ENCODE data around the gene ZFYVE21.

Gene ZFYVE21

DNA sequence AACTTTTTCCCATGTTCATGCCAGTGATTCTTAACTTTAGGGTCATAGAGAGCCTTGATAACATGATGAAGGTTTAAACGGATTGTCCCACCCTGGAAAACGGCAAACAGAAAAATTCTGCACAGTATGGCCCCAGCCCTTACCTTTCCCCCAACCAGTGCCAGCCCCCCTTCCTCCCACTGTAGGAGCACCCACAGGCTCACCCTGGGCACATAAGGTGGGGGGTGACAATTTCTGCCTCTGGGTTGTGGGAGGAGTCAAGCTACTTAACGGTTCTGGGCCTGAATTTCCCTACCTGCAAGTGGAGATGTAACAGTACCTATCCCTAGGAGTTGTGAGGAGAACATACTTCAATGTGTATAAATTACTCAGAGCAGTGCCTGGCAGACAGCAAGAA lies 18.4 kb upstream of the ZFYVE21 start:
- no peak for DNase-seq (ENCODE audit: low read depth)
- H3K4me3 ChIP-seq (ENCODE audit: low read length): no peak overlapping the region
- TF ChIP-seq, protein P1, sequence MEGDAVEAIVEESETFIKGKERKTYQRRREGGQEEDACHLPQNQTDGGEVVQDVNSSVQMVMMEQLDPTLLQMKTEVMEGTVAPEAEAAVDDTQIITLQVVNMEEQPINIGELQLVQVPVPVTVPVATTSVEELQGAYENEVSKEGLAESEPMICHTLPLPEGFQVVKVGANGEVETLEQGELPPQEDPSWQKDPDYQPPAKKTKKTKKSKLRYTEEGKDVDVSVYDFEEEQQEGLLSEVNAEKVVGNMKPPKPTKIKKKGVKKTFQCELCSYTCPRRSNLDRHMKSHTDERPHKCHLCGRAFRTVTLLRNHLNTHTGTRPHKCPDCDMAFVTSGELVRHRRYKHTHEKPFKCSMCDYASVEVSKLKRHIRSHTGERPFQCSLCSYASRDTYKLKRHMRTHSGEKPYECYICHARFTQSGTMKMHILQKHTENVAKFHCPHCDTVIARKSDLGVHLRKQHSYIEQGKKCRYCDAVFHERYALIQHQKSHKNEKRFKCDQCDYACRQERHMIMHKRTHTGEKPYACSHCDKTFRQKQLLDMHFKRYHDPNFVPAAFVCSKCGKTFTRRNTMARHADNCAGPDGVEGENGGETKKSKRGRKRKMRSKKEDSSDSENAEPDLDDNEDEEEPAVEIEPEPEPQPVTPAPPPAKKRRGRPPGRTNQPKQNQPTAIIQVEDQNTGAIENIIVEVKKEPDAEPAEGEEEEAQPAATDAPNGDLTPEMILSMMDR (conservative IDR thresholded peaks at IDR 0.05; ENCODE audit: low read depth, low read length): no peak

DNA sequence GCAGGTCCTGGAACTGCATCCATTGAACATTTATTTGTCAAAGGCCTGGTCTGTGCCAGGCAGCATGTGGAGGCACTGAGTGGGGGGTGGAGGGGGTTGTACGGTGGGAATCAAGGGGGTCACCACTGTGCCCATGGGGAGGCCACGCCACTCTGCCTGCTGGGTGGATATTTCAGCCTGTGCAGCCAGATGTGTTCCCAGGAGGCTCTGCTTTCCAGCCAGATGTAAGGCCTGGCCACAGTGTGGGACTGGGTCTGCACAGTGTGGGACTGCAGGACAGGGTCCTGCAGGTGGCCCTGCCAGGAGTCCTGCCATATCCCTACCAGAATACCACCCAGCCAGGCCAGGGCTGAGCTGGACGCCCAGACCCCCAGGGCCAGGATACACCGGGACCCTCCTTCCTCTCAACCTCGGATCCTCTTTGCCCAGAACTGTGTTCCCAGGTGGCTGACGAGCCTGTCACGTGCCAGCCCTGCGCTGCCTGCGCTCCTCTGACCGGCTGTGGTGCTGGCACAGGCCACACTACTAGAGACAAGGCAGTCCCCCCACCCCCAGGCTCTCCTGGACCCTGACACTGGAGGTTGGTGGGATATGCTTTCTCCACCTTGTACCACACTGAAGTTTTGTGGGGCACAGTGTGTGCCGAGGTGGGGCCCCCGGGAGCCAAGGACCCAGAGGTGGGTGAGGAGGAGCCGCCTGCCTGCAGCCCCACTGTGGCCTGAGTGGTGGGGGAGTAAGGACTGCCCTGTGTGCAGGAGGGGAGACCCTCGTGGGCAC lies 17.8 kb upstream of the ZFYVE21 start:
- no peak for DNase-seq (ENCODE audit: low read depth)
- no peak overlapping the region for H3K4me3 ChIP-seq (ENCODE audit: low read length)
- TF ChIP-seq, protein P1 (conservative IDR thresholded peaks at IDR 0.05; ENCODE audit: low read depth, low read length): no peak

GRCh38 chr14:103698380-103699260 lies 17.0 kb upstream of the ZFYVE21 start:
- TF ChIP-seq, protein P1 (conservative IDR thresholded peaks at IDR 0.05; ENCODE audit: low read depth, low read length): no peak
- H3K4me3 ChIP-seq (ENCODE audit: low read length): no peak overlapping the region
- DNase-seq (ENCODE audit: low read depth): no peak

GRCh38 chr14:103699261-103699661 lies 16.3 kb upstream of the ZFYVE21 start:
- TF ChIP-seq, protein P1 (conservative IDR thresholded peaks at IDR 0.05; ENCODE audit: low read depth, low read length): no peak
- no peak for DNase-seq (ENCODE audit: low read depth)
- no peak overlapping the region for H3K4me3 ChIP-seq (ENCODE audit: low read length)

DNA sequence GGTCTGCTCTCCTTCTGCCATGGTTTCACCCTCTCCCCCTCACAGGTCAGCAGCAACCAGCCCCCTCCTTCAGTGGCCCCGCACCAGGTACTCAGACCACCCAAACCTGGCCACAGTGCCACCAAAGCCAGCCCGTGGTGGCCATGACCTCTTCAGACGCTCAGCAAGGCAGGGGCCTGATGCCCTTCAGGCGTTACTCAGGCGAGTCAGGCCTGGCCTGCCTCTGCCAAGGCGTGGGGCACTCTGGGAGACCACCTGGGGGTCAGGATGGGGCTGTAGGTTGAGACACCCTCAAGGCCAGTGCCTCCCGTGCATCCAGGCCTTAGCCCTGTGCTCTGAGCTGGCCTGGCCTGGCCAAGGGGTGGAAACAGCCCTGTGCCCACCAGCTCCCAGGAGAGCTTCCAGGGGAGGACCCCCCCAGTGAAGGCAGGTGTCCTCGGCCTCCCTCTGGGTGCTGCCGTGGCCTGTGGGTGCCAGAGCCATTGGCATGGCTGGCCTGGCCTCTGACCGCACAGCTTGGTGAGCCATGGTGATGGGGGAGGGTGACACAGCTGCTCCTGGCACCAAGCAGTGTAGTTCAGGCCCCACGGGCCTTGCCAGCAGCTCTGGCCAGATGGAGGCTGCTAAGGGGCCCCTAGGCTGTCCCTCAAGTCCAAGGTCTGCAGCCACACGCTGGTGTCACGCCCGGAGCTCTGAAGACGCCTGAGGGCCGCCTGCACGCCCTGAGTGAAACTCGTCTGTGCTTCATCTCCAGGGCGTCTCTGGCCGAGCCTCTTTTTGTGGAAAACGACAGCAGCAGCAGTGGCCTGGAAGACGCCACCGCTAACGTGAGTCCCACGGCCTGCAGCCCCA lies 15.5 kb upstream of the ZFYVE21 start:
- DNase-seq (ENCODE audit: low read depth): no peak

GRCh38 chr14:103700753-103701490 lies 14.7 kb upstream of the ZFYVE21 start:
- no peak for DNase-seq (ENCODE audit: low read depth)
- TF ChIP-seq, protein P1 (conservative IDR thresholded peaks at IDR 0.05; ENCODE audit: low read depth, low read length): no peak
- no peak overlapping the region for H3K4me3 ChIP-seq (ENCODE audit: low read length)

More for the DNA sequence above, 15.5 kb upstream of the ZFYVE21 start:
- H3K4me3 ChIP-seq (ENCODE audit: low read length): no peak overlapping the region
- TF ChIP-seq, protein P1 (conservative IDR thresholded peaks at IDR 0.05; ENCODE audit: low read depth, low read length): no peak
